Measurements from ENCODE around the gene LRIT2. TPM values are rescaled to one million over a fixed set of nuclear protein-coding genes. Genes with fewer than 3 reads are reported as not detected.

Gene LRIT2
- total and polyA plus RNA-seq, 4 donors, result 0.24 to 0.33 TPM; not detected in 2

Other genes starting within 250 kb of the LRIT2 start
- 100 to 1,000 TPM; 144 to 204 TPM for gene GHITM, start 86.0 kb downstream of the LRIT2 start, total RNA-seq
- 100 to 1,000 TPM; 164 to 187 TPM for gene GHITM, start 86.0 kb downstream of the LRIT2 start, polyA plus RNA-seq (ENCODE audit: insufficient read length in 2 of 2)
- gene GPR15LG, start 51.7 kb downstream of the LRIT2 start, total RNA-seq, result not detected
- not detected for gene GPR15LG, start 51.7 kb downstream of the LRIT2 start, polyA plus RNA-seq (ENCODE audit: insufficient read length in 2 of 2)
- gene CDHR1, start 31.0 kb downstream of the LRIT2 start, total RNA-seq, result 1 to 10 TPM; 4.7 to 5.4 TPM
- gene CDHR1, start 31.0 kb downstream of the LRIT2 start, polyA plus RNA-seq (ENCODE audit: insufficient read length in 2 of 2), result 10 to 100 TPM; 11.1 to 14.1 TPM
- not detected for gene LRIT1, start 16.0 kb upstream of the LRIT2 start, total RNA-seq
- not detected for gene LRIT1, start 16.0 kb upstream of the LRIT2 start, polyA plus RNA-seq (ENCODE audit: insufficient read length in 2 of 2)
- 1 to 10 TPM; 3.4 to 5.2 TPM for gene RGR, start 19.5 kb upstream of the LRIT2 start, total RNA-seq
- 10 to 100 TPM in 1 of 2 donors, 1 to 10 TPM in 1; 7.3 to 12.1 TPM for gene RGR, start 19.5 kb upstream of the LRIT2 start, polyA plus RNA-seq (ENCODE audit: insufficient read length in 2 of 2)
- gene CCSER2, start 103.0 kb upstream of the LRIT2 start, total RNA-seq, result 100 to 1,000 TPM in 1 of 2 donors, 10 to 100 TPM in 1; 59.9 to 108 TPM
- gene CCSER2, start 103.0 kb upstream of the LRIT2 start, polyA plus RNA-seq (ENCODE audit: insufficient read length in 2 of 2), result 10 to 100 TPM; 54.1 to 73.8 TPM

Measured in spinal cord (tissue), 4 donors.